ENCODE results near the gene CAPN7. TPM values are rescaled to one million over a fixed set of nuclear protein-coding genes. Genes with fewer than 3 reads are reported as not detected.
A peak's percentile ranks its signal among the peaks of the same experiment; 100 is the strongest.

CAPN7 gene
- total RNA-seq, 1 donor from 2014 or later: 49.5 TPM

DNA sequence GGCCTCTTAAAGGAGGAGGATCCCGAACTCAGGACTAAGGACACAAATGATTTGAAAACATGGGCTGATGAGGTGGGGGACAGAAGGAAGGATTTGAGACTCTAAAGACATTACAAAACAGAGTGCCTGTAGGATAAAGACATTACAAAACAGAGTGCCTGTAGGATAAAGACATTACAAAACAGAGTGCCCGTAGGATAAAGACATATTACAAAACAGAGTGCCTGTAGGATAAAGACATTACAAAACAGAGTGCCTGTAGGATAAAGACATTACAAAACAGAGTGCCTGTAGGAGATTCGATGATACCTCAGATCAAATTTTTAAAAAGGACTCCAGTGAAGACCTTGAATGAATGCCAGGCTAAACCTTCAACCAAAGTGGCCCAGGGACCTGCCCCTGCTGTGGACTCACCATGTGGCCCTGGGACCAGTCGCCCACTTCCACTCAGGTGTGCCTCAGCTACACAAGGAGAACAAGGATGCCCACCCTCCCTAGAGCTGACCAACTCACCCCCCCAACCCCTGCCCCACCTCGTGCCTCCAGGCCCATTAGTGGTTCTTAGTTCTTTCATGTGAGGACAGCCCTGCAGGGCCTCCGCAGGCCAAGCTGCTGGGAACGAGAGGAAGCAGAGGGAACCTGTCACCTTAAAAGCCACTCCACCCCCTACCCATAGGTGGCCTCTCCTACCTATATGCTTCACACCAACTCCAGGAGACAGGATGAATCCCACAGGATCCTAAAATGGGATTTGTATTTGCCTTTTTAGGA is 66.6 kb downstream of the CAPN7 start:
- H3K9me3 Mint-ChIP-seq (ENCODE audit: unreplicated experiment): no peaks in the 10 kb centered on the region
- peaks cover 15% of the 10 kb centered on the region for H3K4me1 Mint-ChIP-seq (ENCODE audit: unreplicated experiment)
- DNase-seq (ENCODE audit: extremely low spot score, unreplicated experiment): peak; percentile 40
- H3K27me3 Mint-ChIP-seq (ENCODE audit: unreplicated experiment): no peaks in the 10 kb centered on the region
- no peak overlapping the region for H3K27ac Mint-ChIP-seq (ENCODE audit: unreplicated experiment)
- H3K4me3 Mint-ChIP-seq (ENCODE audit: unreplicated experiment): no peak overlapping the region
- TF ChIP-seq, protein P1, sequence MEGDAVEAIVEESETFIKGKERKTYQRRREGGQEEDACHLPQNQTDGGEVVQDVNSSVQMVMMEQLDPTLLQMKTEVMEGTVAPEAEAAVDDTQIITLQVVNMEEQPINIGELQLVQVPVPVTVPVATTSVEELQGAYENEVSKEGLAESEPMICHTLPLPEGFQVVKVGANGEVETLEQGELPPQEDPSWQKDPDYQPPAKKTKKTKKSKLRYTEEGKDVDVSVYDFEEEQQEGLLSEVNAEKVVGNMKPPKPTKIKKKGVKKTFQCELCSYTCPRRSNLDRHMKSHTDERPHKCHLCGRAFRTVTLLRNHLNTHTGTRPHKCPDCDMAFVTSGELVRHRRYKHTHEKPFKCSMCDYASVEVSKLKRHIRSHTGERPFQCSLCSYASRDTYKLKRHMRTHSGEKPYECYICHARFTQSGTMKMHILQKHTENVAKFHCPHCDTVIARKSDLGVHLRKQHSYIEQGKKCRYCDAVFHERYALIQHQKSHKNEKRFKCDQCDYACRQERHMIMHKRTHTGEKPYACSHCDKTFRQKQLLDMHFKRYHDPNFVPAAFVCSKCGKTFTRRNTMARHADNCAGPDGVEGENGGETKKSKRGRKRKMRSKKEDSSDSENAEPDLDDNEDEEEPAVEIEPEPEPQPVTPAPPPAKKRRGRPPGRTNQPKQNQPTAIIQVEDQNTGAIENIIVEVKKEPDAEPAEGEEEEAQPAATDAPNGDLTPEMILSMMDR (IDR thresholded peaks at IDR 0.05): no peak
- no peaks in the 10 kb centered on the region for H3K36me3 Mint-ChIP-seq (ENCODE audit: unreplicated experiment)

DNA sequence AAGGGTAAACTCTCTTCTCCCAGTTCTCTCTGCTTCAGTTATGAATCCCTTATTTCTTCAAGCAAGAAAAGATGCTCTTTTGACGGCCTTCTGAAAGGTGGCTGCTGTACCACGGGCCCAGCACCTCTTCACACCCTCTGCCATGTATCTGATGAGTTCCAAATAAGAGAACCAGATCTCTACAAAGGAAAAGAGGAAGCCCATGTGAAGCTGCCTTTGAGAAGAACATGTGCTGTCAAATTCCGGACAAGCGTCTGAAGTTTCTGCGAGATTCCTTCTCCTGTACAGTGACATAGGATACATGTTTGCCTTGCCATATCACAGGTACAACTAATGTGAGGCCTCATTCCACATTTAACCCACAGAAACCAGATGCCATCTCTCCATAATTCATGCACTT is 67.2 kb downstream of the CAPN7 start:
- no peaks in the 10 kb centered on the region for H3K9me3 Mint-ChIP-seq (ENCODE audit: unreplicated experiment)
- no peak for DNase-seq (ENCODE audit: extremely low spot score, unreplicated experiment)
- no peak overlapping the region for H3K27ac Mint-ChIP-seq (ENCODE audit: unreplicated experiment)
- no peaks in the 10 kb centered on the region for H3K27me3 Mint-ChIP-seq (ENCODE audit: unreplicated experiment)
- TF ChIP-seq, protein P1 (IDR thresholded peaks at IDR 0.05): no peak
- H3K4me3 Mint-ChIP-seq (ENCODE audit: unreplicated experiment): no peak overlapping the region
- no peaks in the 10 kb centered on the region for H3K36me3 Mint-ChIP-seq (ENCODE audit: unreplicated experiment)
- H3K4me1 Mint-ChIP-seq (ENCODE audit: unreplicated experiment): peaks cover 15% of the 10 kb centered on the region

DNA sequence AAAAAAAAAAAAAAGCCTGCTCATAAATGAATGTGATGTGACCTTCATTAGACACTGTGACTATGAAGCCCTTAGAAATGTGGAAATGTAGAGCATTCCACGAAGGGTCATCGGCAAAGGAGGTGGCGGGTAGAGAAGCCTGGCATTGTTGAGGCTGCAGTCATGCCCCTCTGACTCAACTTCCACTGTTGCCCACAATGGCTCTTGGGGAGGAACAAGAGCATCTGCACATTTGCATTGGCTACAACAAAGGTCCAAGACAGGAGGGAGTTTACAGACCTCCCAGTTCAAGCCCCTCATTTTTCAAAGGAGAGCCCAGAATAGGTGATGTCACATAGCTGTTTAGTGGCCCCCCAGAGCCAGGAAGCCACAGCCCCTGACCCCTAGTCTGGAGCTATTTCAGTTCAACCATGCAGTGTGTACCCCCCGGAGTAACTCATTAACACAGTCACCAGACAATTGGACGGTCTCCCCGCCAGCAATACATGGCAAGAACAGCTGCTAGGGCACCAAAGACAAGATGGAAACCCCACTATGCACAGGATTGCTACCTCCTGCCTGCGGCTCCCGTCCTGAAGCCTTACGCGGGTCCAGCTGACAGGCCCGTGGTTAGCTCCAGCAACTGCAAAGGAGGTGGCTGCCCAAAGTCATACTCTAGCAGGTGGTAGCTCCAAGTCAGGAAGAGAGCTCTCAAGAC is 70.1 kb downstream of the CAPN7 start:
- Mint-ChIP-seq H3K4me3 (ENCODE audit: unreplicated experiment) (no peak overlapping the region), H3K27ac (ENCODE audit: unreplicated experiment) (no peak overlapping the region), H3K27me3 (ENCODE audit: unreplicated experiment) (no peaks in the 10 kb centered on the region), H3K9me3 (ENCODE audit: unreplicated experiment) (no peaks in the 10 kb centered on the region), H3K4me1 (ENCODE audit: unreplicated experiment) (no peaks in the 10 kb centered on the region), H3K36me3 (ENCODE audit: unreplicated experiment) (no peaks in the 10 kb centered on the region)
- TF ChIP-seq, protein P1 (IDR thresholded peaks at IDR 0.05): no peak
- DNase-seq (ENCODE audit: extremely low spot score, unreplicated experiment): no peak

DNA sequence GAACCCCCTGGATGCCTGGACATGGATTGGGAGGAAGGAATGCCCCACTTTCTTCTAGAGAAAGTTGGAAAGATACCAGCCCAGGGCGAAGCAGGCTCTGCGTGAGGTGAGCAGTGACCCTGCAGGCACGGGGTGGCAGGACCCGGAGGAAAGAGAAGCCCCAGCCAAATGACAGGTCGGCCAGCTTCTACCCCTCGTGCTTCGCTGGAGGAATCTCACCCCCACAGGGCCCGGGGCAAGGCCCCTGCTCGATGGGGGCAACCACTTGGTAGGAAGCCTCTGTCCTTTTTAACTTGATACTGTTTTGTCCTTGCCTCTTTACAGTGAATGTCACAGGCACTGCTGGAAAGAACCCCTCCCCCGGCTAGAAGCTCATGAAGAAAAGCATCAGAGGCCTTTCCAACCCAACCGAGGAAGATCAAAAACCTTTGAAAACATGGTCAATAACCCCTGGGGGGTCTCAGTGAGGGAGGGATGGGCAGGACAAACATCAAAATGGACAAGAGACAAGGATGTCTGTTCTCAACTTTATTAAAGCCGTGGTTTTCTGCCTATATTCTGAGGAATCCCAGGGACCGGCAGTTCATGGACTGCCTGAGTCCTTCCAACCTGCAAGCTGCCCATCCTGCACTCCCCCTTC is 71.9 kb downstream of the CAPN7 start:
- Mint-ChIP-seq H3K4me3 (ENCODE audit: unreplicated experiment) (no peak overlapping the region), H3K36me3 (ENCODE audit: unreplicated experiment) (no peaks in the 10 kb centered on the region), H3K4me1 (ENCODE audit: unreplicated experiment) (no peaks in the 10 kb centered on the region), H3K9me3 (ENCODE audit: unreplicated experiment) (no peaks in the 10 kb centered on the region), H3K27me3 (ENCODE audit: unreplicated experiment) (no peaks in the 10 kb centered on the region), H3K27ac (ENCODE audit: unreplicated experiment) (no peak overlapping the region)
- no peak for DNase-seq (ENCODE audit: extremely low spot score, unreplicated experiment)
- TF ChIP-seq, protein P1 (IDR thresholded peaks at IDR 0.05): no peak

DNA sequence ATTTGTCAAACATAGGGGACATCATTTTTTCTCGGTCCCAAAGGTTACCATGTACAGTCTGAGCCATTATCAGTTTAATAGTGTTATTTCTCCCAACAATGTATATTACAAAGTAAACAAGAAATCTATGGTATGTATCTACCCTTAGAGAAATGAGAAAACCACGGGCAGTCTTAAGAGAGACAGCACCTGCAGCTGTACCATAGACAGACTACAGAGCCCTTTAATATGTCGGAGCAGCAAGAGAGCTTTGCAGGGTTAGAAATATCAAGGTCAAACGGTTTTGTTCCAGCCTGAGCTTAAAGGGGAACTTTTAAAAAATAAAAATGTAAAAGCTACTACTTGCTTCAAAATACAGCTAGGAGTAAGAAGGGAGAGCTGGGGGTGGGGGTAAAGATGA is 73.2 kb downstream of the CAPN7 start:
- no peak for DNase-seq (ENCODE audit: extremely low spot score, unreplicated experiment)
- TF ChIP-seq, protein P1 (IDR thresholded peaks at IDR 0.05): no peak
- Mint-ChIP-seq H3K27ac (ENCODE audit: unreplicated experiment) (no peak overlapping the region), H3K4me1 (ENCODE audit: unreplicated experiment) (no peaks in the 10 kb centered on the region), H3K4me3 (ENCODE audit: unreplicated experiment) (no peak overlapping the region), H3K27me3 (ENCODE audit: unreplicated experiment) (no peaks in the 10 kb centered on the region), H3K9me3 (ENCODE audit: unreplicated experiment) (no peaks in the 10 kb centered on the region), H3K36me3 (ENCODE audit: unreplicated experiment) (no peaks in the 10 kb centered on the region)
